Measurements from ENCODE around the gene PHF11. TPM values are rescaled to one million over a fixed set of nuclear protein-coding genes. Genes with fewer than 3 reads are reported as not detected.

PHF11 gene
- polyA plus RNA-seq, 2 of the 4 experiments (the other 2 are of a cell fraction) = 7.1 to 11.7 TPM

- TF ChIP-seq, protein P1, sequence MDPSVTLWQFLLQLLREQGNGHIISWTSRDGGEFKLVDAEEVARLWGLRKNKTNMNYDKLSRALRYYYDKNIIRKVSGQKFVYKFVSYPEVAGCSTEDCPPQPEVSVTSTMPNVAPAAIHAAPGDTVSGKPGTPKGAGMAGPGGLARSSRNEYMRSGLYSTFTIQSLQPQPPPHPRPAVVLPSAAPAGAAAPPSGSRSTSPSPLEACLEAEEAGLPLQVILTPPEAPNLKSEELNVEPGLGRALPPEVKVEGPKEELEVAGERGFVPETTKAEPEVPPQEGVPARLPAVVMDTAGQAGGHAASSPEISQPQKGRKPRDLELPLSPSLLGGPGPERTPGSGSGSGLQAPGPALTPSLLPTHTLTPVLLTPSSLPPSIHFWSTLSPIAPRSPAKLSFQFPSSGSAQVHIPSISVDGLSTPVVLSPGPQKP (IDR thresholded peaks at IDR 0.05; ENCODE audit: low read depth, low read length) = no peak
- no peak for TF ChIP-seq POLR2A (IDR thresholded peaks at IDR 0.05; ENCODE audit: low read length)
- no peak for TF ChIP-seq TFCP2L1 (CRISPR knock-in tag; IDR thresholded peaks at IDR 0.05)
- no peak for TF ChIP-seq HOXB5 (CRISPR knock-in tag; IDR thresholded peaks at IDR 0.05)
- TF ChIP-seq ESRRA (IDR thresholded peaks at IDR 0.05; ENCODE audit: borderline replicate concordance, low read length) = no peak
- no peak for TF ChIP-seq HEYL (CRISPR knock-in tag; IDR thresholded peaks at IDR 0.05)
These were observed 42.3 kb upstream of the PHF11 start (continued) for GRCh38 chr13:49453465-49453864.

DNA sequence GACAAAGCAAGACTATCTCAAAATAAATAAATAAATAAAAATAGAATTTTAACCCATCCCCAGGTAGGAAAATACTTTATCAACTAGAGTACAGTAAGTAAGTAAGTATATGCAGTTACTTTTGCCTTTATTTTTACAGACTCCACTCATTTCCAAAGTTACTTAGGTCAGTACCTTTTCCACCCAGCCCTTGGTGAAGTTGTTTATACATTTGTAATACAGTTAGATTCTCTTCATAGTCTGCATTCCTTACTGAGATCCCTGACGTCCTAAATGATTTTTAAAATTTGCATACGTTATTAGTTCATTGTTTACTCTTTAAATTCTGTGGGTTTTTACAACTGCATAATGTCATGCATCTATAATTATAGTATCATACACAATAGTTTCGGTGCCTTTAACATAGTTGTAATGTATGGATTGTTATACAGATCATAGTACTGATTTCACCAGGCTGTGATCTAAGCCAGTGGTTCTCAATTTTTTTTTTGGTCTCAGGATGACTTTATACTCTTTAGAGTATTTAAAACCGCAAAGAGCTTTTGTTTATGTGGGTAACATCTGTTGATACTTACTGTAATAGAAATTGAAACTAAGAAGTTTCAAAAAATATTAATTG is 41.3 kb upstream of the PHF11 start:
- no peaks in the 10 kb centered on the region for H3K9me3 ChIP-seq
- ChIA-PET CTCF (no interaction called here), POLR2A (no interaction called here)
- no peak for TF ChIP-seq CHD4 (IDR thresholded peaks at IDR 0.05; ENCODE audit: borderline replicate concordance)
- TF ChIP-seq HEYL (CRISPR knock-in tag; IDR thresholded peaks at IDR 0.05) = no peak
- FAIRE-seq (no peak), ATAC-seq (no peak), DNase-seq (ENCODE audit: low read depth in 1 of 2, low spot score in 1 of 2) (no peak)
- no peak overlapping the region for H3K27ac ChIP-seq
- no peak overlapping the region for H3K4me2 ChIP-seq
- no peak overlapping the region for H3K4me3 ChIP-seq
- WGBS (ENCODE audit: missing lambda C conversion rate) = 76% methylated on average over 4 of the region's 4 CpGs
- peaks cover 5% of the 10 kb centered on the region; the same call in 1 of the 3 replicates for H3K4me1 ChIP-seq

GRCh38 chr13:49455007-49455398 is 40.8 kb upstream of the PHF11 start:
- Histone ChIP-seq H3K27ac (no peak overlapping the region), H3K4me2 (no peak overlapping the region), H3K4me3 (no peak overlapping the region), H3K9me3 (no peaks in the 10 kb centered on the region), H3K4me1 (peaks cover 5% of the 10 kb centered on the region; the same call in 1 of the 3 replicates)
- CTCF ChIA-PET = no interaction called here
- no peak for FAIRE-seq
- ATAC-seq = no peak
- DNase-seq (ENCODE audit: low read depth in 1 of 2, low spot score in 1 of 2) = no peak
- TF ChIP-seq CBX2 (IDR thresholded peaks at IDR 0.05; ENCODE audit: borderline replicate concordance, low read depth) (no peak), FOSL2 (IDR thresholded peaks at IDR 0.05) (no peak), FOSL2 (CRISPR knock-in tag; IDR thresholded peaks at IDR 0.05) (no peak), NR3C1 (IDR thresholded peaks at IDR 0.05) (no peak), CHD2 (IDR thresholded peaks at IDR 0.05; ENCODE audit: low read length, partially characterized antibody) (no peak), RNF2 (IDR thresholded peaks at IDR 0.05; ENCODE audit: borderline replicate concordance, low read depth) (no peak), FOXS1 (CRISPR knock-in tag; IDR thresholded peaks at IDR 0.05) (no peak), HOXA7 (CRISPR knock-in tag; IDR thresholded peaks at IDR 0.05) (no peak)
- POLR2A ChIA-PET = no interaction called here

- ChIA-PET CTCF (no interaction called here), POLR2A (no interaction called here)
- ATAC-seq (no peak), FAIRE-seq (no peak), DNase-seq (ENCODE audit: low read depth in 1 of 2, low spot score in 1 of 2) (no peak)
- H3K4me3 ChIP-seq = no peak overlapping the region
- no peak for TF ChIP-seq KDM5A (IDR thresholded peaks at IDR 0.05)
- TF ChIP-seq POLR2A (IDR thresholded peaks at IDR 0.05; ENCODE audit: low read length) = no peak
- TF ChIP-seq HOXB13 (CRISPR knock-in tag; IDR thresholded peaks at IDR 0.05; ENCODE audit: low read depth) = no peak
- no peak for TF ChIP-seq CBX8 (IDR thresholded peaks at IDR 0.05)
- TF ChIP-seq NR3C1 (IDR thresholded peaks at IDR 0.05) = no peak
- TF ChIP-seq CBX2 (IDR thresholded peaks at IDR 0.05; ENCODE audit: borderline replicate concordance, low read depth) = no peak
- no peak for TF ChIP-seq SREBF2 (IDR thresholded peaks at IDR 0.05)
- TF ChIP-seq MYC (IDR thresholded peaks at IDR 0.05; ENCODE audit: borderline replicate concordance, low read length) = no peak
- TF ChIP-seq, protein P2, sequence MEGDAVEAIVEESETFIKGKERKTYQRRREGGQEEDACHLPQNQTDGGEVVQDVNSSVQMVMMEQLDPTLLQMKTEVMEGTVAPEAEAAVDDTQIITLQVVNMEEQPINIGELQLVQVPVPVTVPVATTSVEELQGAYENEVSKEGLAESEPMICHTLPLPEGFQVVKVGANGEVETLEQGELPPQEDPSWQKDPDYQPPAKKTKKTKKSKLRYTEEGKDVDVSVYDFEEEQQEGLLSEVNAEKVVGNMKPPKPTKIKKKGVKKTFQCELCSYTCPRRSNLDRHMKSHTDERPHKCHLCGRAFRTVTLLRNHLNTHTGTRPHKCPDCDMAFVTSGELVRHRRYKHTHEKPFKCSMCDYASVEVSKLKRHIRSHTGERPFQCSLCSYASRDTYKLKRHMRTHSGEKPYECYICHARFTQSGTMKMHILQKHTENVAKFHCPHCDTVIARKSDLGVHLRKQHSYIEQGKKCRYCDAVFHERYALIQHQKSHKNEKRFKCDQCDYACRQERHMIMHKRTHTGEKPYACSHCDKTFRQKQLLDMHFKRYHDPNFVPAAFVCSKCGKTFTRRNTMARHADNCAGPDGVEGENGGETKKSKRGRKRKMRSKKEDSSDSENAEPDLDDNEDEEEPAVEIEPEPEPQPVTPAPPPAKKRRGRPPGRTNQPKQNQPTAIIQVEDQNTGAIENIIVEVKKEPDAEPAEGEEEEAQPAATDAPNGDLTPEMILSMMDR (IDR thresholded peaks at IDR 0.05) = no peak
- no peak for TF ChIP-seq SMC3 (IDR thresholded peaks at IDR 0.05)
- TF ChIP-seq USF2 (IDR thresholded peaks at IDR 0.05) = no peak
- TF ChIP-seq CHD4 (IDR thresholded peaks at IDR 0.05; ENCODE audit: borderline replicate concordance) = no peak
- TF ChIP-seq FOXS1 (CRISPR knock-in tag; IDR thresholded peaks at IDR 0.05) = no peak
- no peak for TF ChIP-seq PHF8 (IDR thresholded peaks at IDR 0.05; ENCODE audit: borderline replicate concordance, low read depth)
- TF ChIP-seq EHMT2 (IDR thresholded peaks at IDR 0.05; ENCODE audit: low read depth) = no peak
- TF ChIP-seq NFE2L2 (conservative IDR thresholded peaks at IDR 0.05; ENCODE audit: low read length) = no peak
- no peak for TF ChIP-seq EHF (CRISPR knock-in tag; IDR thresholded peaks at IDR 0.05)
- H3K4me2 ChIP-seq = no peak overlapping the region
- H3K4me1 ChIP-seq = peaks cover 5% of the 10 kb centered on the region; the same call in 1 of the 3 replicates
- 89% methylated on average over 1 of the region's 1 CpG for WGBS (ENCODE audit: missing lambda C conversion rate)
- no peak overlapping the region for H3K27ac ChIP-seq
- H3K9me3 ChIP-seq = no peaks in the 10 kb centered on the region
These were observed 39.6 kb upstream of the PHF11 start for GRCh38 chr13:49456156-49456555.
